Suppressor macrophage treated with lipopolysaccharide for 4 hours (primary cell): Measurements from ENCODE around the gene SEMA3D.
"Not testable (repeated sequence)": the region's sequence is repeated elsewhere in the genome, so short reads cannot be mapped to it uniquely, and the experiment has no call there.

Experiments used
- DNase-seq: peaks from one replicate; pipeline ENCODE4 v3.0.0-alpha.2; 2020

SEMA3D gene

DNA sequence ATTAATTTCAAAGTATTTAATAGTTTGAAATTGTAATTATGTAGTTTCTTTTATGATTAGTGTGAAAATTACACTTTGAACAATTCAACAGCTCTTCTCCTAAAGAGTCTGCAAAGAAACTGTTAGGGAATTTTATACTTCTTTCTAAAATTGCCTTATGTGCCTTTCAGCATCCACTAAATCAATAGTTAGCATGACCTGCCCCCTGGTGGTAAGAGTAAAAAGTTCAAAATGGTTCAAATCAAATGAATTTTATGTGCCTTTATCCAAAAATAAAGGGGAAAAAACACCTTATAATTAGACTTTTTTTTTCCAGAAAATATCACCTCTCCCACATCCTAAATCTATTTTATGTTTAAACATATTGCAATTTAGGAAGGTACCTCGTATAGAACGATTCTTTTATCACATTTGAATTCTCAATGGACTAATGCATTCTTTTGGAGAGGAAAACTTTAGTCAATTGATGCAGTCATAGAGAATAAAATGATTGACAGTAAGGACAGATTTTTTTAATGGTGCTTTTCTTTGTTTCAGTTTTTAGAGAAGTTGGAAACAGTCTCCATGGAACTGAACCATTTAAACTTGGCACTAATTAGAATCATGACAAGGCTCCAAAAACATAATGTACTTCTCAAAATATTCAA lies 163.7 kb downstream of the SEMA3D start:
- peak; percentile 68 for DNase-seq

DNA sequence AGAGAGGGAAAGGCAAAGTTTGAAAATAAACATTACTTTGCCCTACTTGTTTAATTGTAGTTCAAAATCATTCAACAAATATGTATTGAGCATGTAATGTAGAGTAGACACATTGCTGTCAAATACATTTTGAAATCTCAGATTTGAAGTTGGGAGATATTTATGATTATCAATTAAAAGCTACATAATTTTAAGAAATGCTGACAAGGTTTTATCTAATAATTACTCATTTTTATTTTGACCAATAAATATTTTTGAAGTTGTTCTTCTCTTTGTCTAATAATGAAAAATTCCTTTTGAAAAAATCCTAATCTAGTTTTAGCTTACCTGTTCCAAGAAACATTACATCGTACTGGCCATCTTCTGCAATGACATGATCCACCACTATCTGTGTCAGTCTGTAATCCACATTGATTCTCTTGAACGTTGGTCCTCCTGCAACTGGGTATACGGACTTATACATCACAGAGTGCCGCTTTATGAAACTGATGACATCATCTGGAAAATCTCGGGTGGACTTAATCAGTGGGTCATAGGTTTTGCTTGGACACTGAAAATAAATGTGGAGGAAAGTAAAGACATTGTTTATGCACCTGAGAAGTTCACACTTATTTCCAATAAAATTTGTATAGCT lies 164.7 kb downstream of the SEMA3D start:
- no peak for DNase-seq

DNA sequence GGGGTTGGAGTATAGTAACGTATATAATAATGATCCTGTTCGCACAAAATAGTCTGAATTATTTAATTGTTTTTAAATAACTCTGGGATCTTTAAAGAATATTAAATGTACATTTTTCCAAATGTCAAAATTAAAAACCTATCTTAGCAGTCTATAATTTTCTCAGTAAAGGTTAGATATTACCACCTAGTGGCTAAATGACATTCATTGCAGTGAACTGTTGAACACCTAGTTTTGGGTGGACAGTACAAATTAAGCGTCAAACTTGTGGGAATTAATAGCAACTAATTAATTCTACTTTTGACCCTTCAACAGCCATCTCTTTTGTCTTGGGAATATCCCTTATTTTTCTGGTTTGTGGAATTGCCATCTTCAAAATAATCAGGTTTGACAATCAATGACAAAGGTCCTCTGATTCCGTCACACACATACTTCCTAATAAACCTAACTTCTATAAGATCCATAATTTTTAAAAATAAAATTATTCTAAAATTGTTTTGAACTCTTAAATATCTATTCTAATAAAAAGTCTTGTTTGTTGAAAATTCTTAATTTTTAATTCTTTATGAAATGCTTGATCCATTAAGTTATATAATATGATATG lies 165.7 kb downstream of the SEMA3D start:
- no peak for DNase-seq

DNA sequence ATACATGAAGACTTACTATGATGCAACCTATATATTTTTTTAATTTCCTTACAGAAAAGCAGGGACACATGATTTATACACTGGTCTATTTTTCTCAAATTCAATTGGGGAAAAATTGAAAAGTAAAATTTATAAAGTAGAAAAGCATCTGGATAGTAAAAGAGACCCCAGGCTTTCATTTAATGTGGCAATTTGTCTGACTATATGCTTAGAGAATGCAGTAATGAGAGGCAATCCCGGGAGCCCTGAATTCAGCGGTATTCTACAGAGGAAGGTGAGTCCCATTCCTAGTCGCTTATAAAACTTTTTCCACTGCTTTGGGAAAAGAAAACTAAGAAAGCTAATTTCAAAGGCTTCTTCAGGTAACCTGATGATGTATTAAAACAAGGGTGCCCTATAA lies 167.1 kb downstream of the SEMA3D start:
- no peak for DNase-seq

GRCh38 chr7:85019176-85019575 lies 167.7 kb downstream of the SEMA3D start:
- DNase-seq = no peak

GRCh38 chr7:85018498-85018897 lies 168.4 kb downstream of the SEMA3D start:
- no peak for DNase-seq

- DNase-seq = no peak
These were observed 170.6 kb downstream of the SEMA3D start for GRCh38 chr7:85016286-85016685.

- DNase-seq = no peak
These were observed 171.8 kb downstream of the SEMA3D start for GRCh38 chr7:85014936-85015660.

GRCh38 chr7:85011127-85011526 lies 175.7 kb downstream of the SEMA3D start:
- DNase-seq = no peak

- no peak for DNase-seq
These were observed 176.6 kb downstream of the SEMA3D start for GRCh38 chr7:85010306-85010705.

DNA sequence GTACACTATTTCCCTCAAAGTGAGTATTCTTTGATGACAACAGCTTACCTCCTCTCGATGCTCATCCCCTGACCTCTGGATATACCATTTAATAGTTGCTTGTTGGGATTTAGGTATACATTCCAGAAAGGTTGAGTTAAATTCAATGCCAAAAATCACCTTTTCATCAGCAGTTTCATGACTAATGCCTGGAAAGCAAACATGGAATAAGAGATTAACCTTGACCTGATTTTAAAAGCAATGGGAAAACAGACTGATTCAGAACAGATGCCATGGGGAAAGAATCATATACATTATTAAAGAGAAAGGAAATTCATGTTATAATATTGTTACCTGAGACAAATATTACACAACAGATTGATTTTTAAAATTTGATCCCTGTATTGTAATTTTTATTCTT lies 180.1 kb downstream of the SEMA3D start:
- no peak for DNase-seq

- no peak for DNase-seq
These were observed 182.5 kb downstream of the SEMA3D start for GRCh38 chr7:85004402-85004801.

DNA sequence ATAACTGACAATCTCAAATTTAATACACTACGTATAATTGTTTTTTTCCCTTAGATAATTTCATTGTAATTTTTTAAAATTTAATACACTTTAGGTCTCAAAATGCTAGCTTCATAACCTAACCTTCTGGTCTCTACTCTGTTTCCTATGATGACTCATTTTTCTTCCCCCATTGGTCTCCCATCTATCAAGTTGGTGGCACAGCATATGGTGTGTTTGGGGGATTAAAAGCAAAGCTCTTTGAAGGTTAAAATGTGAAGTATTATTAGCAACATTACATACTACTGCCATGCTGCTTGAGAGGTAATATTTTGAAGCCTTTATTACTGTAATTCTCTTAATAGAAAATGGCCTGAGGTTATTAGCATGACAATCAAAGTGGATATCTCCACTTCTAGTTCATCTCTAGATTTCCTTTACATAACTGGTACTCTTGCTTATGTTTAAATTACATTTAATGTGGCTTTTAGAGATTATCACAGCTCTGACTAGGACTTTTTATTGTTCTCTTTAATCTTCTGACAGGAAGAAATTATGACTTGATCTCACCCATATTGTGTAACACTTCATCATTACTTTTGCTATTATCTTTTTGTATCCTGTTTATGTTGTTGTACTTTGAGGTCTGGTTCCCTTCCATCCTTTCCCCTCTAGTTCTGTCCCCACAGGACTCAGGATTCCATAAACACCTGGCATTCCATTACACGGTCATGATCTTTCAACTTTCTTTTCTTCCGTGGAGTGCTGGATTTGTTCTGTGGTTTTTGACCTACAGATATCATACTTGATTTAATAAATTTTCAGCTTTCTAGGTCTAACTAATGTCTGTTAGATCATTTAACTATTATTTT lies 185.1 kb downstream of the SEMA3D start:
- no peak for DNase-seq

GRCh38 chr7:85000735-85001350 lies 186.0 kb downstream of the SEMA3D start:
- DNase-seq = no peak

- DNase-seq = no peak
These were observed 187.4 kb downstream of the SEMA3D start for GRCh38 chr7:84999450-84999849.

GRCh38 chr7:84998665-84999064 lies 188.2 kb downstream of the SEMA3D start:
- no peak for DNase-seq

DNA sequence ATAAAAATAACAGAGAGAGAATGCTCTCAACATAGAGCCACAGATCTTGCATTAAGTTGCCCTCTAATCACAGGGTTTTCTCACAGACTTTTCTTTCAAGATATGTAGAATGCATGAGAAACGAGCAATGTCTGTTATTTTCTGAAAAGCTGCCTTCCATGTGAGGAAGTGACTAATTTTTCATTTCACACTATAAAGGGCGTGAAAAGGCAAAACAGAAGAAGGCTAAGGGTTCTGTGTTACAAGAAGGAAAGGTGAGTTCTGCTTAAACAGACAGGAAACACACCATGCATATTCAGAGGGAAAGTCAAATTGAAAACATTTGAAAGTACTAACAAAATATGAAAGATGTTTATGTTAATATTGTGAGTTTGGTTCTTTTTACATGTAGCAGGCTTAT lies 189.2 kb downstream of the SEMA3D start:
- no peak for DNase-seq

- DNase-seq = not testable (repeated sequence)
These were observed 193.9 kb downstream of the SEMA3D start for GRCh38 chr7:84992954-84993353.

GRCh38 chr7:84985073-84985784 lies 201.6 kb downstream of the SEMA3D start:
- DNase-seq = no peak

- DNase-seq = no peak
These were observed 204.7 kb downstream of the SEMA3D start for GRCh38 chr7:84982199-84982598.
